CD4-positive, alpha-beta T cell treated with Interleukin-17A for 1 hour (primary cell): ENCODE results near the gene SORCS2.

ENCODE experiments used
- DNase-seq: peaks from one replicate; pipeline ENCODE4 v3.0.0-alpha.2; 2020

Gene SORCS2

DNA sequence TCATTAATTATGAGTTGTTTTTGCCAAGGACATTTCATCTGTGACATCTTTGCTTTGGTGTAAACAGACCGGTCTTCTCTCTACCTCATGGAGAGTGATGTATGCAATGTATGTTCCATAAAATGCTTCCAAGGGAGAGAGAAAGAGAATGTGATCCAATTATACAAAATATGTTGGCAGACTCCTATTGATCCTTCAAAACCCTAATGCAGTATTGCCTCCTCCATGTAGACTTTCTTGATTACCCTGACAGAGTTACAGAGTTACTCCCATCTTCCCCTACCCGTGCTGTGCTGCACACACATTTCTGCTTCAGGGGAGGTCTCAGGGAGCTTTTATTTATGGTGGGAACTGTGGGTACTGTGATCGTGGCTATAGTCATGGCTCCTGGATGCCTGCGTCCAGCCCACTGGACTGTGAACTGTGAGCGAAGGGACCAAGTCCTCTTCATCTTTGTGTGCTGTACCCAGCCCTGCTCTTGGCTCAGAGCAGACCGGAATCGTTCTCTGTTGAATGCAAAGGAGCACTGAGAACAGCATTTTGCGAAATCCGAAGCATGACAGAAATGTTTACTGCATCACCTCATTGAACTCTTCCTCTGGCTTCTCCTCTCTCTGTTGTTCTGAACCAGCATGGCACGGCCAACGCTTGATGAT is 32.7 kb downstream of the SORCS2 start:
- DNase-seq, result no peak

DNA sequence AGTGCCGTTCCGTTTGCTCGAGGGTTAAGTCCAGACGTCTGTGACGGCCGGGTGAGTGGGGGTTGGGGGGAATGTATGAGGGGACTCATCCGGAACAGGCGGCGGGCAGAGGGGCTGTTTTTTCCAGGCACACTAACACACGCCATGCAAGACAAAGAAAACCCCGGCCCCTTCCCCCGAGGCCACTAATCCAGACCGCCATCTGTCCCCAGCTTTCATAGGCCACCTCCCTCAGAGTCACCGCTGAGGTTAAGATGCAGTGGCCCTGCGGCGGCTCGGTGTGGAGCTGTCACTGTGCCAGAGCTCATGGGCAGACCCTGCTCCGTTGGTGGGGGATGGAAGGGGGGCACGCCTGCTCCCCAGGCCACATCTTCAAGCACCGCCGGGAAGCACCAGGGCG is 34.1 kb downstream of the SORCS2 start:
- no peak for DNase-seq

DNA sequence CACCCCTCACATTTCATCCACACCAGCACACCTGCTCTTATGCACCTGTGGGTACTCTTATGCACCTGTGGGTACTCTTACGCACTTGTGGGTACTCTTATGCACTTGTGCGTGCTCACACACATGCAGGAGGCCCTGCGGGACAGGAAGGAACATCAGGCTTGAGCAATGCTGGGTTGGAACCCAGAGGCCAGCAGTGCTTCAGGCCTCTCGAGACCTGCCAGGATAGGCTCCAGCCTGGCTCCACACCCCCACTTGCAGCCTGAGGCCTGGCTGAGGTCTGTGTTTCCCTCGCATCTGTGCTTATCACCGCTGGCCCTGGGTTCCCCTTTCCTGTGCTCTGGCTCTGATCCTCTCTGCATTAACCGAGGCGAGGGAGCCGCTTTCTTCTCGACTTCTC is 34.7 kb downstream of the SORCS2 start:
- no peak for DNase-seq

DNA sequence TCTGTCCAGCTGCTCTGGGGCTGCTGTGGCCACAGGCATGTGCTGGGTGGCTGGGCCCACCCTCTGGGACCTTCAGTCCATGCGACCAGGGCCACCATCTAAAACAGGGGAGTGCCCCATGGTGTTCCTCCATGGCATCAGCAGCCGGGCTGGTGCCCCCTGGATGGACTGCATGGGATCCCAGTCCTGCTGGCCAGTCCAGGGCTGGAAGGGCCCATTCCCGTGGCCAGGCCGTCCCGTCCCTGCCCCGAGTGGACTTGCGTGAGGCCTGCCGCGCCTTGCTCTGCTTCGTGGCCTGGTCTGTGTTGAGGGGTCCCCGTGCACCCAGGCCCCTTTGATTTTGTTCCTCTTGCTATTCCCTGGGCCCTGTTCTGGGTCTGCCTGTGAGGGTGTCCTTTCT is 36.4 kb downstream of the SORCS2 start:
- DNase-seq, result no peak

DNA sequence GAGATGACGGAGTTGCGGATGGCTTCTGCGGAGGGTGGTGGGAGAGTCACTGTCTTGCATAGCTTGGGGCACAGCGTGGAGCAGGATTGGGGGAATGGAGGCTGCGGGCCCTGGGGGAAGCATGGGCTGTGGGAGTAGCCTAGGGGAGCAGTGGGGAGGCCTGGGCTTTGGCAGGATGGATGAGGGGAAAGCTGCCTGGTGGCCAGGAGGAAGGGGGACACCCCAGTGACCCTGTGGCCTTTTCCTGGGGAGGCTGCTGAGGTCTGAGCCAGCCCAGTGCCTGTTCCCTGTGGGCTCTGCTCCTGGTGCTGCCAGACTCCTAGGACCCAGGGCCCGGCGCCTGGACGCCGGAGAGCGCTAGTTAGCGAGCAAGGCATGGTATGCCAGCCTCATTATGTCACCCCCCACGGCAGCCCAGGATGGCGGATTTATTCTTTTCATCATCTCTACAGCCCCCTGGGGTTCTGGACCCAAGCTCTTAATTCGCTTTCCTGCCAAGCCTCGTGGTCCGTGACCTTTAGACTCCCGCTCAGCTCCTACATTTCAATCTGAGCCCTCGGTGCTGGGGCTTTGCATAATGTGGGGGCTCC is 39.8 kb downstream of the SORCS2 start:
- DNase-seq, result no peak

DNA sequence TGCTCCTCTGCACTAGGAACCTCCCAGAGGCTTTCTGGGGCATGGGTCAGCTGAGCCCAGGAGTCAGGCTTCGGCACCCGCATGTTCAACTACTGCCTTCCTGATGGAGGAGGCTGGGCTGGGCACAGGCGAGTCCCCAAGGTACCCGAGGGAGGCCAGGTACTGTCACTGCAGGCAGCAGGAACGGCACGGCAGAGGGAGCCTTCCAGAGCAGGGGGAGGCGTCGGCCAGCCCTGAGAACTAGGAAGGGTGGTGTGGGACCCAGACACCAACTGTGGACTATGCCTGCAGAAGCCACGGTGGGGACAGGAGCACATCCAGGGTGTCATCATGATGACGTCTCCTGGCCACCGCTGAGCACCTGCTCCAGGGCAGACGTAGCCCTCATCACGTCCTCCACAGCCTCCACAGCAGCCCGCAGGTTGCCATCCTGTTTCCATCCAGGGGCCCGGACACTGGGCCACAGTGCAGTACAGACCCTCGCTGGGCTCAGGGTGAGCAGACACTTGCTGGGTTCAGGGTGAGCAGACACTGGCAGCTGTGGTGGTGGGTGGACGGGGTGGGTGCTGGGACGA is 40.8 kb downstream of the SORCS2 start:
- no peak for DNase-seq

DNA sequence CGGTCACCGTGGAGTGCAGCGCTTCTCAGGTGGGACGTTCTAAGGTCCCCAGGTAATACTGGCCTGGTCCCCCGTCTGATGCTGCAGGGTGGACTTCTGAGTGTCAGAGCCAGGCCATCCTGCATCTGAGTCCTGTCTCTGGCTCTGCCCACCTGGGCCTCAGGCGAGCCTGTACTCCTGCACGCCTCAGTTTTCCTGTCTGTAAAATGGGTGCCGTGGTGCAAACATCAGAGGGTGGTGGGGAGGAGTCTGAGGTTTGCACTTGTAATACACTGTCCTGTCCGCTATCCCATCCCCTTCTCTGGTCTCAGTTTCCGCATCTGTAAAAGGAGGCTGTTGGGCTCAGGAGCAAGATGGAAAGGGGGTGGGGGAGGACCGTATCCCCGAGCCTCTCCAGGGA is 41.3 kb downstream of the SORCS2 start:
- no peak for DNase-seq

DNA sequence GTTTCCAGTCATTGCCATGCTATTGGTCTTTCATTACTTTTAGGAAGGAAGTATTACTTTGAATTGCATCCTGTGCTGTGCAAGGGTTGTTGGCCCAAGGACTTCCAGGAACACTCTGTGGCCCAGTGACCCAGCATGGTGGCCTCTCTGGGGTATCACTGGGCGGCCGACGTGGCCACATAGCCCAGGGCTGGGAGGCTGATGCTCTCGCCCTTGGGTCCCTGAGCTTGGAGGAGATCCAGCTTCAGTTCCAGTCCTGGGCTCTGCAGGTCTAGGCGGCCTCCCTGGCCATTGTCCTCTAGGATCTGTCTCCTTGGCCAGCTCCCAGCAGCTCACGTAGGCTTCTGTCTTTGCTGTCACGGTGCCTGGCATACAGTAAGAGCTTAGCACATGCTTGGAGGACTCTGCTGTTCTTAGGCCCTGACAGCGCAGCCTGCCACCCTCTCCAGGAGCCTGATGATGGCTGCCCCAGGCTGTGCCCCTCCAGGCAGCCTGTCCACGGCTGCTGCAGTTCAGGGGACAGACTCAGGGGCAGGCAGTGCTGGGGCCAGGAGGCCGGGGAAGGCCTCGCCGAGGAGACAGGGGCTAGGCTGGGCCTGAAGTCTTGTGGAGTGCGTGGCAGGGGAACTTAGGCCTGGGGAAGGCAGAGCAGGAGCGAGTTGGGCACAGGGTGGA is 42.2 kb downstream of the SORCS2 start:
- no peak for DNase-seq

DNA sequence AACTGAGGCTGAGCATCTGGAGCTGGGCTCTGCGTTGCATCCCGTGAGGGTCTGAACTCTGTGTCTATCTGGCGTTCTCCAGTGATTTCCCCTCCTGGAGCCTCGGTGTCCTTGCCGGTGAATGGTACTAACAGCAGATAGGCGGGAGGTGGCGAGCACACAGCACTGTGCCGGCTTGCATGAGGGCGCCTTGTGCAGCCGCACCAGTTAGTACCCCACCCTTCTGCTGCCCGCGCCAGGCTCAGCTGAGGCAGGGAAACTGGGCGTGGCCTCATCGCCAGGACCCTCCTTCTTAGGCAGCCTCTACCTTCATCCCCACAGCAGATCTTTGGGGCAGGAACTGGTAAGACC is 42.7 kb downstream of the SORCS2 start:
- DNase-seq, result no peak

DNA sequence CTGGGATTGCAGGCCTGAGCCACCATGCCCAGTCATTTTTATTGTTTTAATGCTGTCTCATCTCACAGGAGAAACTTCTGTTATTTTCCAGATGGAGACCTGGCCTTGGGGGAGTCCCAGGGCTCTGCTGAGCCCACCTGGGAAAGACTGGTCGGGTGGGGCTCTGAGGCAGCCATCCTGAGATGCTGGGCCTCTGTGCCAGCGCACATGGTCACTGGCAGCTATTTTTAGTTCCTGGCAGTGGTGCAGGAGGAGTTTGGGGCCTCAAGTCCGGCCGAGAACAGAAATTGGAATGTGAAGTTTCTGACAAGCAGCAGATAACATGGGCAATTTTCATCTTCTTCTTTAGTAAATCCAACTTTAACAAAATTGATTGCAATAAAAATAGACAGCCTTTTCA is 44.5 kb downstream of the SORCS2 start:
- DNase-seq, result no peak

DNA sequence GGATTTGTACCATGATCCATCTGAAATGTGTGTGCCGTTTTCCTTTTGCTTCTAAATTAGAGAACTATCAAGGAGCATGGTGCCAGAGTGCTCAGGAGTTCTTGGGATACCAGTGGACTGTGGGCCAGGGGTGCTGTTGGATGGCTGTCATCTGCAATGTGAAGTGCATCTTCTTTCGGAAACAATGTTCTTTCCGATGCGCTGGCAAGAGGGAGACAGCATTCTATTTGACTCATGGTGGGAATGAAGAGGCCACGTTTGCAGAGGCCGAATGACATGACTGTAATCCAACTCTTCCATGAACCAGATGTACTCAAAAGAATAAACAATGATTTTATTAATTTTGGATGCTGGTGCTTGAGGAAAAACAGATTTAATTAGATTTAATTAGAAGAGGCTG is 45.5 kb downstream of the SORCS2 start:
- DNase-seq, result no peak

DNA sequence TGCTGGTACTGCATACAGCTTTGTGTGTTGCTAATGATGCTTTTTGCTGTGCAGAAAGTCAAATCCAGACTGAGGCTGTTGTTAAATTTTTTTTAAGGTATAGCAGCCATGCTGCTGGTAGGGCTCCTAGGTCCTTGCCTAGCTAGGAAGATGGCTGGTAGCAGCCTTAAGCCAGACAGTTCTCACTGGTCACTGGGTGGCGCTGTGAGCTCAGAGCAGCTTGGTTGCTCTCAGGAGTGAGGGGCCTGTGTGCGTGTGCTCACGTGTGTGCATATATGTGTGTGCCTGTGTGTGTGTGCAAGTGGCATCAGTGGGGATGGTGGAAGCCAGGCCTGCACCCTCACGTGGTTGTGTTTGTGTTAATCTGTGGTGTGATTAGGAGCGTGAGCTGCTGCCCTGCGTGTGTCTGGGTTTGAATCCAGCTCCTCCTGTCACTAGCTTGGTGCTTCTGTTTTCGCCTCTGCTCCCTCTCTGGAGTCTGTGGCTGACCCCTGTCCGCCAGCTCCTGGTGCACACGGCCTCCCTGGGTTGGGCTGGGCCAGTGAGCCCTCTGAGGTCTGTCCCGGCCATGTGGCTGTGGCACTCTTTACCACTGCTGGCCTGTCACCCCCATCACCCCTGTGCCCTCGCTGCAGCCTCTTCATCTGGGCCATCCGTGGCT is 46.1 kb downstream of the SORCS2 start:
- DNase-seq, result no peak

DNA sequence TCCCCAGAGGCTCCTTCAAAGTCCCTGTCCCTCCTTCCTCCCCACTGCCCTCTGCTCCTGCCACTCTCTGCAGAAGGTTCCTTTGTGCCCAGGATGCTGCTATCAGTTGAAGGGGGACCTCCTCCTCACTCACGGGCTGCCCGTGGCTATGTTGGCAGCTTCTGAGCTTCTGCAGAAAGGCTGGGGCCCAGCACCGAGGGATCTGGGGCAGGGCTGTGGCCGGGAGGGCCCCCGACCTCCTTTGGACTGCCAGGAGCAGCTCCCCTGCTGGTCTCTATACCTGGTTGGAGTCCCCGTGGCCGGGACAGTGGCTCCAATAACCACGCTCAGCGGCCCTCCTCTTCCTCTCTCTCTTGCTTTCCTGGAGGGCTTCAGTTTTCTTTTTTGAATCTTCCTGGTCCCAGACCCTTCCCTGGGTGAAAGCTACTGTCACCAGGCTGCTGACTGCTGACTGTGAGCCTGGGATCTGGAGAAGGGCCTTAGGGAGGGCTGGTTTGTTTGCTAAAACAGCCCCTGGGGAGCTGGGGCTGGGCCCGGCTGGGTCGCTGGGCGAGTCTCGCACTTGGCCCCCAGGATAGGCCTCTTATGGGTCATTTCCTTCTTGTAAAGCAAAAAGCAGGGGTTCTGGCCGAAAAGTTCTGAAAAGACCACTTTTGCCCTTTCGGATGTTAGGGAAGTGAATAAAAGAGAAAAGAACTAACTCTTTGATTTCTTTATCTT is 46.9 kb downstream of the SORCS2 start:
- no peak for DNase-seq

DNA sequence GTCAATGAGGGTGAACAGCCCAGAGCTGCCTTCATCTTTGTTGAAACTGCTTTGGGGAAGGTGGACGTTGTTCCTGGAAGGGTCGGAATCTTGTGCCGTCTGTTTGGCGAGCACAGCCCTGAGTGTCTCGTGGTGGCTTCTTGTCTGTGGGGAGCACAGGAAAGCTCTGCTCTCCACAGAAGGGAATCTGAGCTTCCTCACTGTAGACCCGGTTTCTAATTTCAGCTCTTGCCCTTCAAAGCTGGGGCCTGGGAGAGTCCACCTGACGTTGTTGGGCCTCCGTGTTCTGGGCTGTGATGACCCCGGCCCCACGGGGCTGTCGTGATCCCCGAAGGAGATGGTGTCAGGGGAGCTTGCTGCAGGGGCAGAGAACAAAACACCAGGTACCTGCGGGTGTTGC is 47.5 kb downstream of the SORCS2 start:
- no peak for DNase-seq

DNA sequence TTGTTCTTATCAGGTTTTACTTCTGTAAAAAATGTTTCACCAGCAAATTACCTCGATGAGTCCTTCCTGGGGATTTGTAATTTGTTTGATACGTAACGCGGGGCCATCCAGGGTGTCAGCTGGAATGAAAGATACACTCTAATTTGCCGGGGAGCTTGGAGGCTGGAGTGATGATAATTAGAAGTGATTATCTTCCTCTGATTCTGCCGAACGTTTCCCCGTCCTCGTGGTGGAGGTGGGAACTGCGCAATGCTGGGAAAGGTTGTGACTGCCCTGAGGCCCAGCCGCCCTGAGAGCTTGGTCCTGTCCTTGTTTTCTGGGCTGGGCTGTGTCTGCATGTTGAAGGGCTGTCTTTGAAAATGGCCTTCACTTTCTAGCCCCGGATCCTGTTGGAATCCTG is 48.0 kb downstream of the SORCS2 start:
- no peak for DNase-seq

DNA sequence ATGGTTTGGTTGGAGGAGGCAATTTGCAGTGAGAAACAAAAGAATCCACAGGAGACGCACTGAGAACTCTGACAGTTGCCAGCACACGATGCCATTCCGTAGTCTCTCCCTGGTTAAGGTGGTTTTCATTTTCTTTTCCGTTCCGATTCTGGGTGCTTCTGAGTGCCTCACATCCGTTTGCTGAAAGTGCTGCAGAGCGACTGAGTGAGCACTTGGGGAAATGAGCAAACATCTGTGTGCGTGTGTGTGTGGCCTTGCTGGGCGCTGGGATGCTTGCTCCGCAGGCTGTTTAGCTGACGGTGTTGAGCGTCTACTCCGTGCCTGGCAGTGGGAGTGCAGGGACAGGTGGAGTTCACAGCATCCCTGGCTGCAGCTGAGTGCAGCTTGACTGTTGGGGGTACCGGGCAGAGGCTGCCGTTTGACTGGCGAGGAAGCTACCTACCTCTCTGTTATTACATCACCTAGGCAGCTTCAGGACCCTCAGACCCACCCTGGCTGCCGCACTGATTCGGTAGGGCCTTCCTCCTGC is 49.3 kb downstream of the SORCS2 start:
- no peak for DNase-seq

DNA sequence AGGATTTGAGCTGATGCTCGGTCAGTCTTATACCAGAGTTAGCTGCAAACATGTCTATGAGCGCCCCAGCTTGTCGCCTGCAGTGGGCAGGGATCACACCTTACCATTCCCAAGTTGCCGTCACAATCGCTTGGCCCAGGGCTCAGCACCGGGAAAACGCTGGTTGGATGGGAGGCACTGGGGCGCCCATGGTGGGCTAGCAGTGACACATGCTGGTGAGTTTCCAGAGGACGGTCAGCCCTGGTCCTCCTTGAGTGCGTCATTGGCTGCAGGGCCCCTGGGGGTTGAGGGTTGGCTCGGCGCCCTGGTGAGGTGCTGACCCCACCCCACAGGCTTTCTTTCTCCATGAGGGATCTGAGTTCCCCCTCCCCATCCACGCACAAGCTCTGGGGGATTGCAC is 50.4 kb downstream of the SORCS2 start:
- no peak for DNase-seq

DNA sequence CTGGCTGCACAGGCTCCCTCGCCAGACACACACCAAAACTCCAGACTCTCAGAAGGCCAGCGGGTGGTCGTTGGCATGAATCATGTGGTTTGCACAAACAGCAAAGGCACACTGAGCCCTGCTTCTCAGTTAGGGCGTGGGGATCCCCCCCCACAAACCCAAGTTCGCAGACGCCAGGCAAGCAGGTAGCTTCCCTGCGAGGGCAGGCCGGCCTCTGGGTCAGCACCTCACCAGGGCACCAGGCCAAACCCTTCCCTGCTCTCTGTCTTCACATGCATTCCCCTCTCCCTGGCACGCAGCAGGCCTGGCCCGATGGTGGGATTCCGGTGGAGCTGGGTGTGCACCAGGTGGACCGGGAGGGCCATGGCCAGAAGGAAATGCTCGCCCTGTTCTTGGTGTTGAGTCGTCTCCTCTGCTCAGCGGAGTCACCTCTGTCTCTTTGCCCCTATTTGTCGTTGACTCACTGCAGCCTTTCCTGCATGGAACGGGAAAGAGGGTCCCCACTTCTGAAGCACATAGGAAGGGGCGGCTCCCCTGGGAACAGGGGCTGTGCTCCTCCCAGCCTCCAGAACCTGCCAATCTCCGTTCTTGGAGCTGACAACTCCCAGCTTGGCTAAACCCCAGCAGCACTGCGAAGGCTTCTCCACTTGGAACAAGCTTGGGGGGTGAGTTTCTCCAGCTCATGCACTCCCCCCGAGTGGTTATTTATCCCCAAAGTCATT is 51.4 kb downstream of the SORCS2 start:
- no peak for DNase-seq

DNA sequence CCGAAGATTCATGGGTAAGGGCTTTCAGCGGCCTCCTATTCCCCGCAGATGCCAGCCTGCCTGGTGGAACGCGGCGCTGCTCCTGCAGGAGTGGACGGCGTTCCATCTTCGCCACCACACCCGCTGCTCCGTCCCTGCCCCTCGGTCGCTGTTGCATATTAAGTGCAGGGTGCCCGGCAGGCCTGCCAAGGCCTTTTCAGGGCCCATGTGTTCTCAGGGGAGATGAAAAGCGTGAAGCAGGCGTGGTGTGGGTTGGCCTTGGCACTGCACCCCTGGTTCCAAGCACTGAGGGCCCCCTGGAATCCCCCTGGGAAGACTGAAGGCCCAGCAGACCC is 52.0 kb downstream of the SORCS2 start:
- no peak for DNase-seq

DNA sequence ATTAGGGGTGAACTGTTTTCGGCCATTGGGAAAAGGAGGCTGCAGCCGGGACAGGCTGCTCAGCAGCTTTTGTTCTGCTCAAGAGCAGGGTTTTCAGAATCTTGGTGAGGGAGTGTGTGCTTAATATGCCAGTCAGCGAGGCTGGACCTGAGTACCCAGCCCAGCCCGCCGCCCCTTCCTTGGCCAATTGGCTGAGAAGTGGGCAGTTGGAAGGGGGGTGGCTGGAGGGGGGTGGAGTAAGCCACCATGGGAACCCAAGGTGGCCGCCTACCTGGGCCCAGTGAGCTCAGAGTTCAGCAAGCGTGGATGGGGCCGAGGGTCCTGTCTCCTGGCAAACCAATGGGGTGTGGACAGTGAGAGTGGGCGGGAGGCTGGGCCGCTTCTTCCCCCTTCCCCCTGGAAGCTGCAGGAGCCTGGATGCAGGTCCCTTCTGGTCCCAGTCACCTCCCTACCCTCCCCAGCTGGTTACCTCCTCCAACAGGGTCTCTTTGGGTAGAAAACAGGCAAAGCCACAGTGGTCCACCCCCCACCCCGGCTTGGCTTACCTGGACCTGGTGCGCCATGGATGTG is 52.5 kb downstream of the SORCS2 start:
- DNase-seq, result no peak

DNA sequence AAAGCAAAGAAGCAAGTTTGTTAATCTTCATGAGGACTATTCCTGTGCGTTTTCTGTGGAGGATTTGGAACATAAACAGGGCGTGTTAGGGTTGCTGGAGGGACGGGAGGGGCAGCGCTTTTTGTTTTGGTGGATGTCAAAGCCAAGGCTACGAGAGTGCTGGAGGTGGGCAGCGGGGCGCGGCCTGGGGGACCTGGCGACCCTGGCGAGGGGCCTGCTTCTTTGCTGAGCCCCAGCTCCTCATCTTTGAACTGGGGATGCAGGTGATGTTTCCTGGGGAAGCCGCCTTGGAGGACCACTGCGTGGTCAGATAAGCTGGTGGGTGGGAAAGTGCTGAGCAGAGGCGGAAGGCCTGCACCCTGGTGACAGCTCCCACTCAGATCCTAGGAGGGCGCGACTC is 55.2 kb downstream of the SORCS2 start:
- DNase-seq, result no peak

DNA sequence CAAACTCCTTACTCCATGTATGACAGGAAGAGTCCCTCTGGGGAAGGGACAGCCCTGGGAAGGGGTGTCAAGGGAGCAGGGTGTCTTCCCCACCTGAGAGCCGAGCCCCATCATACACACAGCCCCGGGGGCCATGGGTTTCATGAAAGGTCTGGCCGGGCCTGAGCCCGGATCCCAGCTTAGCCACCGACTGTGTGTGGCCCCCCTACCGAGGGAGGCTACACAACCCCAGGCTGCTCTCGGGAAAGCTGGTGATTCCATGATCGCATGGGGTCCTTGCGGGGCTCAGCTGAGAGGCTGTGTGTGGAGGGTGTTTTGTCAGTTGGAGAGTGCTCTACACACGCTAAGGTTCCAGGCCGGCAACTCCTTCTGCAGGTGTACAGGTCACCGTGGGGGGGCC is 55.6 kb downstream of the SORCS2 start:
- no peak for DNase-seq
